B cell (primary cell): ENCODE results near the gene MOXD1. TPM values are rescaled to one million over a fixed set of nuclear protein-coding genes. Genes with fewer than 3 reads are reported as not detected.

ENCODE experiments used
- ATAC-seq: fragments of 200-7000 bp; cut with Tn5 transposase; one replicate; pipeline ENCODE4 v1.10.0; 2021; ENCODE audit warnings: low read depth, mild to moderate bottlenecking, moderate number of reproducible peaks, moderate library complexity
- CTCF ChIA-PET: fragments of 350-600 bp; sonication (Branson Sonifier 250); formaldehyde crosslinking; loops from one replicate; lab custom pipeline; 2021; ENCODE audit warnings: antibody characterized with exemption, inconsistent platforms; lab: Charles Lee
- POLR2A ChIA-PET: fragments of 350-600 bp; sonication (Branson Sonifier 250); formaldehyde crosslinking; loops from one replicate; lab custom pipeline; 2021; ENCODE audit warnings: antibody characterized with exemption; lab: Charles Lee
- DNase-seq: peaks from one replicate; pipeline ENCODE4 v3.0.0; 2013
- H2AFZ ChIP-seq: 2 replicates; pipeline ENCODE4 v1.6.1; 2012; ENCODE audit warnings: mild to moderate bottlenecking, low read depth, low read length; ENCODE audit not compliant: insufficient read depth, poor library complexity, severe bottlenecking
- H3K27ac ChIP-seq, 2 donors: 1 replicate in 1 of 2; 2 replicates in 1 of 2; pipeline ENCODE4 v1.5.1; 2012 to 2013; ENCODE audit warnings: low read length in 2 of 2, mild to moderate bottlenecking in 2 of 2, moderate library complexity in 1 of 2
- H3K27me3 ChIP-seq, 4 experiments: fragments of 200-600 bp in 1 of 4; sonication (generic) in 1 of 4; replicated peaks in 1 of 4; 1 replicate in 2 of 4; 2 replicates in 2 of 4; pipeline versions ENCODE4 v1.6.1 to v1.7.0; 2013 to 2016; ENCODE audit warnings: low read length in 3 of 4, mild to moderate bottlenecking in 2 of 4, mixed read lengths in 1 of 4, moderate library complexity in 1 of 4; ENCODE audit not compliant: insufficient read depth in 4 of 4, control insufficient read depth in 3 of 4; ENCODE audit errors: control extremely low read depth in 1 of 4
- H3K36me3 ChIP-seq, 2 experiments: replicated peaks in 1 of 2; 1 replicate in 1 of 2; 2 replicates in 1 of 2; pipeline versions ENCODE4 v1.6.1 to v1.7.1; 2013; ENCODE audit warnings: low read length in 1 of 2; ENCODE audit not compliant: insufficient read depth in 2 of 2, control insufficient read depth in 1 of 2; ENCODE audit errors: control extremely low read depth in 1 of 2, extremely low read depth in 1 of 2
- H3K4me1 ChIP-seq, 2 donors: fragments of 200-600 bp in 1 of 2; sonication (generic) in 1 of 2; 1 replicate in 1 of 2; 2 replicates in 1 of 2; pipeline versions ENCODE4 v1.5.1 to v1.6.1; 2013 to 2017; ENCODE audit warnings: low read length in 2 of 2; ENCODE audit not compliant: control insufficient read depth in 2 of 2, insufficient read depth in 2 of 2
- H3K4me2 ChIP-seq: replicated peaks from 2 replicates; pipeline ENCODE3; 2012; ENCODE audit warnings: mild to moderate bottlenecking, low read depth, low read length; ENCODE audit not compliant: poor library complexity, severe bottlenecking
- H3K4me3 ChIP-seq, 5 experiments: fragments of 200-600 bp in 1 of 5; sonication (generic) in 1 of 5; 1 replicate in 3 of 5; 2 replicates in 2 of 5; pipeline versions ENCODE4 v1.5.1 to v1.7.0; 2011 to 2016; ENCODE audit warnings: low read length in 4 of 5, mild to moderate bottlenecking in 4 of 5, low read depth in 2 of 5, control low read depth in 1 of 5, moderate library complexity in 1 of 5; ENCODE audit not compliant: insufficient read depth in 1 of 5; ENCODE audit errors: control extremely low read depth in 1 of 5, extremely low read depth in 1 of 5
- H3K79me2 ChIP-seq: fragments of 200-600 bp; sonication (generic); one replicate; pipeline ENCODE4 v1.6.0; 2016; ENCODE audit warnings: low read length; ENCODE audit not compliant: control insufficient read depth, insufficient read depth
- H3K9ac ChIP-seq: fragments of 200-600 bp; sonication (generic); 2 replicates; pipeline ENCODE4 v1.6.1; 2017; ENCODE audit warnings: mild to moderate bottlenecking, low read length, moderate library complexity
- H3K9me3 ChIP-seq, 3 donors: one replicate each; pipeline versions ENCODE4 v1.6.1 to v1.7.1; 2013; ENCODE audit warnings: low read length in 2 of 3; ENCODE audit not compliant: control insufficient read depth in 2 of 3, insufficient read depth in 1 of 3; ENCODE audit errors: control extremely low read depth in 1 of 3
- H4K20me1 ChIP-seq: 2 replicates; pipeline ENCODE4 v1.6.0; 2012; ENCODE audit warnings: mild to moderate bottlenecking, low read length; ENCODE audit not compliant: insufficient read depth, control insufficient read depth, poor library complexity, severe bottlenecking
- H3K27ac Mint-ChIP-seq: one replicate; pipeline ENCODE4 v1.8.0; 2021; ENCODE audit warnings: mixed read lengths
- H3K27me3 Mint-ChIP-seq: one replicate; pipeline ENCODE4 v1.8.0; 2021; ENCODE audit warnings: mixed read lengths
- H3K4me1 Mint-ChIP-seq: one replicate; pipeline ENCODE4 v1.8.0; 2021; ENCODE audit warnings: mixed read lengths
- H3K4me3 Mint-ChIP-seq: one replicate; pipeline ENCODE4 v1.8.0; 2021; ENCODE audit warnings: mixed read lengths
- H3K9me3 Mint-ChIP-seq: one replicate; pipeline ENCODE4 v1.8.0; 2022; ENCODE audit warnings: mixed read lengths; ENCODE audit not compliant: insufficient read depth
- CTCF ChIP-seq: fragments of 200-600 bp; IDR thresholded peaks from one replicate; pipeline ENCODE4 v1.8.0; 2022; ENCODE audit warnings: antibody characterized with exemption, mild to moderate bottlenecking
- EZH2 ChIP-seq: IDR thresholded peaks from 2 replicates; pipeline ENCODE4 v1.6.1; 2012; ENCODE audit warnings: borderline replicate concordance, low read depth, mild to moderate bottlenecking, moderate library complexity, low read length; ENCODE audit not compliant: insufficient read depth, poor library complexity, severe bottlenecking
- WGBS: methylation state at CpG from one replicate; pipeline ENCODE4 v1.1.5; 2013; ENCODE audit warnings: missing lambda C conversion rate; ENCODE audit not compliant: insufficient coverage; 5-methylcytosine and 5-hydroxymethylcytosine counted together
- intact Hi-C: fragments of 100-400 bp; cut with micrococcal nuclease; formaldehyde crosslinking; loops from one replicate; pipeline ENCODE4 v1.10.0; 2022
- polyA plus RNA-seq: library from polyadenylated mRNA; depleted of rRNA; stranded (reverse); fragments of >200 nt; gene quantifications from 2 replicates; pipeline ENCODE4 v1.2.3, GENCODE V29; 2012
- total RNA-seq, 2 donors: library from RNA; stranded (reverse); fragments of 120-200 nt in 1 of 2; gene quantifications; 1 replicate in 1 of 2; 2 replicates in 1 of 2; pipeline versions ENCODE4 v1.2.3 to v1.2.4, GENCODE V29; 2013 to 2022

MOXD1 gene
- total and polyA plus RNA-seq, 2 donors (not counting 1 experiment from before 2014, with no cell fraction given) = 1.5 to 7.0 TPM

DNA sequence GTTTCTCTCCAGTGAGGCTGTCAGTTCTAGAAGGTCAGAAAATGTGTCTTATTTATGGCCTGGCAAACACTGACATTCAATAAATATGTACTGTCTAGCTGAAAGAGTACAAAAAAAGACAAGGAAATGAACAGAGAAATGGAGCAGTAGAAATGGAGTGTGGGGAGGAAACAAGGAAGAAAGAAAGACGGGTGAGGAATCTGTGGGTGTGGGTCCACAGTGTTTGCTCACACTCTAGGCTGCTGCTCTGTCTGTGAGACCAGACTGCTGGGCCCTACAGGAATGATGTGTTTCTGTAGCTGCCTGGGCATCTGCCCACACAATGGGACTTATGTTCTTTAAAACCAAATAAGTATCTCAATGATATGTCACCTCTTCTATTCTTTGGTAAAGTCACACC, 114.2 kb downstream of the MOXD1 start:
- DNase-seq (no peak), ATAC-seq (no peak)
- Histone ChIP-seq H4K20me1 (no peaks in the 10 kb centered on the region), H3K79me2 (no peaks in the 10 kb centered on the region), H3K9me3 (no peaks in the 10 kb centered on the region), H3K4me3 (no peak overlapping the region), H3K4me1 (peaks cover 11 to 16% of the 10 kb centered on the region in 2 donors), H3K27me3 (no peaks in the 10 kb centered on the region), H3K36me3 (no peaks in the 10 kb centered on the region), H3K9ac (no peak overlapping the region), H2AFZ (no peak overlapping the region), H3K4me2 (no peak overlapping the region), H3K27ac (no peak overlapping the region)
- intact Hi-C loops = no loop called here
- Mint-ChIP-seq H3K9me3 (no peaks in the 10 kb centered on the region), H3K4me1 (peaks cover 18% of the 10 kb centered on the region), H3K27ac (no peak overlapping the region), H3K27me3 (no peaks in the 10 kb centered on the region), H3K4me3 (no peak overlapping the region)
- TF ChIP-seq CTCF (no peak), EZH2 (no peak)
- ChIA-PET POLR2A (no interaction called here), CTCF (interaction anchor here (0.6 to 8.8 kb wide), 5 partner anchors 12 to 202 kb away, joined by 3 to 95 read pairs (median 3); no protein-coding TSS in a partner anchor)
- 56% methylated on average over 1 of the region's 1 CpG for WGBS

GRCh38 chr6:132286298-132287019, 114.8 kb downstream of the MOXD1 start:
- TF ChIP-seq CTCF (no peak), EZH2 (no peak)
- no peak overlapping the region for H3K4me3 ChIP-seq
- no peaks in the 10 kb centered on the region for H3K27me3 ChIP-seq
- no peaks in the 10 kb centered on the region for H3K79me2 ChIP-seq
- no peaks in the 10 kb centered on the region for H4K20me1 ChIP-seq
- no peak overlapping the region for H3K27ac ChIP-seq
- peak; percentile 88 for ATAC-seq
- peak overlapping the region; percentile 52 for H3K4me3 Mint-ChIP-seq
- H3K4me2 ChIP-seq = peak overlapping the region; percentile 54
- POLR2A ChIA-PET = no interaction called here
- H3K4me1 ChIP-seq = peaks cover 11 to 16% of the 10 kb centered on the region in 2 donors
- H3K4me1 Mint-ChIP-seq = peaks cover 18% of the 10 kb centered on the region
- H3K36me3 ChIP-seq = no peaks in the 10 kb centered on the region
- no peaks in the 10 kb centered on the region for H3K9me3 ChIP-seq
- no peaks in the 10 kb centered on the region for H3K27me3 Mint-ChIP-seq
- CTCF ChIA-PET = interaction anchor here (0.6 to 8.8 kb wide), 5 partner anchors 12 to 202 kb away, joined by 3 to 95 read pairs (median 3); no protein-coding TSS in a partner anchor
- peak overlapping the region; percentile 37 for H3K27ac Mint-ChIP-seq
- H3K9me3 Mint-ChIP-seq = no peaks in the 10 kb centered on the region
- intact Hi-C loops = no loop called here
- peak; percentile 84 for DNase-seq
- 25% methylated on average over 2 of the region's 5 CpGs for WGBS
- no peak overlapping the region for H2AFZ ChIP-seq
- no peak overlapping the region for H3K9ac ChIP-seq
